Activated CD8-positive, alpha-beta T cell treated with anti-CD3 and anti-CD28 coated beads for 36 hours (primary cell): ENCODE data around the gene PLCB4. TPM values are rescaled to one million over a fixed set of nuclear protein-coding genes. Genes with fewer than 3 reads are reported as not detected.

Experiments
- ATAC-seq: fragments of 200-7000 bp; cut with Tn5 transposase; one replicate; pipeline ENCODE4 v1.10.0; 2021; ENCODE audit warnings: mild to moderate bottlenecking, moderate library complexity
- CTCF ChIA-PET: fragments of 350-600 bp; sonication (Branson Sonifier 250); formaldehyde crosslinking; loops from one replicate; lab custom pipeline; 2021; ENCODE audit warnings: antibody characterized with exemption; lab: Charles Lee
- POLR2A ChIA-PET: fragments of 350-600 bp; sonication (Branson Sonifier 250); formaldehyde crosslinking; loops from one replicate; lab custom pipeline; 2021; ENCODE audit warnings: antibody characterized with exemption; lab: Charles Lee
- DNase-seq: peaks from one replicate; pipeline ENCODE4 v3.0.0-alpha.2; 2020
- H3K27ac Mint-ChIP-seq: one replicate; pipeline ENCODE4 v1.8.0; 2021; ENCODE audit warnings: mild to moderate bottlenecking, mixed read lengths
- H3K27me3 Mint-ChIP-seq: one replicate; pipeline ENCODE4 v1.8.0; 2021; ENCODE audit warnings: mixed read lengths
- H3K36me3 Mint-ChIP-seq: one replicate; pipeline ENCODE4 v1.8.0; 2021; ENCODE audit warnings: low read depth, mixed read lengths
- H3K4me1 Mint-ChIP-seq: one replicate; pipeline ENCODE4 v1.8.0; 2021; ENCODE audit warnings: low read depth, mixed read lengths
- H3K4me3 Mint-ChIP-seq: one replicate; pipeline ENCODE4 v1.8.0; 2021; ENCODE audit warnings: mild to moderate bottlenecking, moderate library complexity, mixed read lengths
- H3K9me3 Mint-ChIP-seq: one replicate; pipeline ENCODE4 v1.8.0; 2021; ENCODE audit warnings: mixed read lengths
- intact Hi-C: fragments of 100-400 bp; cut with micrococcal nuclease; formaldehyde crosslinking; loops from one replicate; pipeline ENCODE4 v1.10.0; 2022
- total RNA-seq, 2 experiments: library from RNA; stranded (reverse); gene quantifications; one replicate each; pipeline ENCODE4 v1.2.3, GENCODE V29; 2021
- TF ChIP-seq, protein P1 (sequence below): fragments of 200-600 bp; IDR thresholded peaks from one replicate; pipeline ENCODE4 v1.8.0; 2022; ENCODE audit warnings: antibody characterized with exemption, mild to moderate bottlenecking

Gene PLCB4
- total RNA-seq, 2 experiments from 2014 or later, result not detected

DNA sequence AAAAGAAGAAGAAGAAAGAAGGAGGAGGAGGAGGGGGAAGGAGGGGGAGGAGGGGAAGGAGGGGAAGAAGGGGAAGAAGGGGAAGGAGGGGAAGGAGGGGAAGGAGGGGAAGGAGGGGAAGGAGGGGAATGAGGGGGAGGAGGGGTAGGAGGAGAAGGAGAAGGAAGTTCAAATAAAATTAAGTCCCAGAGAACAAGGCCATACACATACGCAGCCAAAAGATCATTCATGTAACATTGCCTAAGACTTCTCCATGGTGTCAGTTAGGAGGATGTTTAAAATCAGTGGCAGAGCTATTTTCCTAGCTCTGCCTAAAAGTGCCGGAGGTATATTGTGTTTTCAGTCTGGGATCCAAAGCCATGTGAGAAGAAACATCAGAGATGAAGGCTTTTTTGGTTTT lies 75.8 kb downstream of the PLCB4 start:
- H3K27ac Mint-ChIP-seq, result no peak overlapping the region
- H3K4me3 Mint-ChIP-seq, result no peak overlapping the region
- no peaks in the 10 kb centered on the region for H3K36me3 Mint-ChIP-seq
- H3K4me1 Mint-ChIP-seq, result no peaks in the 10 kb centered on the region
- POLR2A ChIA-PET, result no interaction called here
- H3K9me3 Mint-ChIP-seq, result no peaks in the 10 kb centered on the region
- intact Hi-C loops, result no loop called here
- ATAC-seq (no peak), DNase-seq (no peak)
- CTCF ChIA-PET, result no interaction called here
- no peaks in the 10 kb centered on the region for H3K27me3 Mint-ChIP-seq
- TF ChIP-seq, protein P1, sequence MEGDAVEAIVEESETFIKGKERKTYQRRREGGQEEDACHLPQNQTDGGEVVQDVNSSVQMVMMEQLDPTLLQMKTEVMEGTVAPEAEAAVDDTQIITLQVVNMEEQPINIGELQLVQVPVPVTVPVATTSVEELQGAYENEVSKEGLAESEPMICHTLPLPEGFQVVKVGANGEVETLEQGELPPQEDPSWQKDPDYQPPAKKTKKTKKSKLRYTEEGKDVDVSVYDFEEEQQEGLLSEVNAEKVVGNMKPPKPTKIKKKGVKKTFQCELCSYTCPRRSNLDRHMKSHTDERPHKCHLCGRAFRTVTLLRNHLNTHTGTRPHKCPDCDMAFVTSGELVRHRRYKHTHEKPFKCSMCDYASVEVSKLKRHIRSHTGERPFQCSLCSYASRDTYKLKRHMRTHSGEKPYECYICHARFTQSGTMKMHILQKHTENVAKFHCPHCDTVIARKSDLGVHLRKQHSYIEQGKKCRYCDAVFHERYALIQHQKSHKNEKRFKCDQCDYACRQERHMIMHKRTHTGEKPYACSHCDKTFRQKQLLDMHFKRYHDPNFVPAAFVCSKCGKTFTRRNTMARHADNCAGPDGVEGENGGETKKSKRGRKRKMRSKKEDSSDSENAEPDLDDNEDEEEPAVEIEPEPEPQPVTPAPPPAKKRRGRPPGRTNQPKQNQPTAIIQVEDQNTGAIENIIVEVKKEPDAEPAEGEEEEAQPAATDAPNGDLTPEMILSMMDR, result no peak

DNA sequence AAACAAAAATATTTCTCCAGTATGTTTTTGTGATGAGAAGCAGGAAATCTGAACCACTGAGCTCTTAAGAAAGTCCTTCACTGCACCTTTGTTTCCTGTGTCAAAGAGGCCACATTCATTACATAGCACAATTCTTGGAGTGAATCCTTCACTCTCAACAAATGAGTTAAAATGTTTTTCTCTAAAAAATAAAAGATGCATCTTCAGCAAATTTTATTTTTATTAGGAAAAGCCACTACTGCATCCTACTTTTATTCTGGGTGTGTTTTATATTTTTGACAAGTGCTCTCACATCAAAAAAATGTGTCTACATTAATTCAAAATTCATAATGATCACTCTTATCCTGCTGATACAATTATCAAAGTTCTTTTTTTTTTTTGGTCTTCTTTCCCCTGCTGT lies 76.3 kb downstream of the PLCB4 start:
- CTCF ChIA-PET, result no interaction called here
- TF ChIP-seq, protein P1, result no peak
- POLR2A ChIA-PET, result no interaction called here
- H3K27ac Mint-ChIP-seq, result no peak overlapping the region
- DNase-seq (no peak), ATAC-seq (no peak)
- H3K4me1 Mint-ChIP-seq, result no peaks in the 10 kb centered on the region
- intact Hi-C loops, result no loop called here
- no peak overlapping the region for H3K4me3 Mint-ChIP-seq
- no peaks in the 10 kb centered on the region for H3K9me3 Mint-ChIP-seq
- no peaks in the 10 kb centered on the region for H3K27me3 Mint-ChIP-seq
- no peaks in the 10 kb centered on the region for H3K36me3 Mint-ChIP-seq

DNA sequence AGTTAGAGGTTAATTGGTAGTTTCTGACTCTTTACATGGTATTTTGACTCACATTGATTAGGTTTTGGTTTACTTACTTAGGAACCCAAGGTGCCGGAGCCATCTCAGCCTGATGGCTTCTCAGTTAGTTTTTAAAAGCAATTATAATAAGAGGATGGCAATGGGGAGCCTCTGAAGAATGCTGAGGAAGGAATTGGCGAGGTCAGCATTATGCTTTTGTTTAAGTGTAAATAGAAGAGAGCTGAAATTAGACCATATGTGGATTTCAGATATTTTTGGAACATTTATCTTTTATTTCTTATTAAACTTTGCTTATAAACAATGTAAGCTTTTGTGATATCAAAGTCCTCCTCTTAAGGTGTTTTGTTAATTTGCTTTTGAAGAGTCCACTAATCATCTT lies 77.8 kb downstream of the PLCB4 start:
- Mint-ChIP-seq H3K36me3 (no peaks in the 10 kb centered on the region), H3K27ac (no peak overlapping the region), H3K4me1 (no peaks in the 10 kb centered on the region), H3K4me3 (no peak overlapping the region), H3K9me3 (peaks cover 2% of the 10 kb centered on the region), H3K27me3 (no peaks in the 10 kb centered on the region)
- intact Hi-C loops, result no loop called here
- ChIA-PET POLR2A (no interaction called here), CTCF (no interaction called here)
- no peak for DNase-seq
- TF ChIP-seq, protein P1, result no peak
- ATAC-seq, result no peak

DNA sequence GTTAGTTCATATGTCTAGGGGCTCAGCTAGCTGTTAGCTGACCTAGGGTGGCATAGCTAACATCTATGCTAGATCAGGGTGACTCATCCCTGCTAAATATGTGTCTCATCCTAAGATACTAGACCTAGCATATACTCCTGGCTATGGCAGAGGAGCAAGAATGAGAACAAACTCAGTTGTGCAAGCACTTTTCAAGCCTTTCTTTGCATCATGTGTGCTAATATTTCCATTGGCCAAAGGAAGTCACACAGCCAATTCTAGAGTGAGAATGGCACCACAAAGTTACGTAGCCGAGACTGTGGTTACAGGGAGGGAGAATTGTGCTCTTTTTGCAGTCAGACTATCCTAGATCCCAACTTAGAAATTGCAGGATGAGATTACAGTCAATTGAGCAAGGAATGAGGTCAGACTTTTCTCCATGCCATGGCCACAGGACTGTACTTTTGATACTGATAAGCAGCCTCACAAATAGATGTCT lies 78.7 kb downstream of the PLCB4 start:
- ChIA-PET POLR2A (no interaction called here), CTCF (no interaction called here)
- peaks cover 4% of the 10 kb centered on the region for H3K9me3 Mint-ChIP-seq
- no peaks in the 10 kb centered on the region for H3K4me1 Mint-ChIP-seq
- no peak overlapping the region for H3K4me3 Mint-ChIP-seq
- TF ChIP-seq, protein P1, result no peak
- DNase-seq, result no peak
- H3K27ac Mint-ChIP-seq, result no peak overlapping the region
- intact Hi-C loops, result no loop called here
- ATAC-seq, result no peak
- no peaks in the 10 kb centered on the region for H3K27me3 Mint-ChIP-seq
- no peaks in the 10 kb centered on the region for H3K36me3 Mint-ChIP-seq

DNA sequence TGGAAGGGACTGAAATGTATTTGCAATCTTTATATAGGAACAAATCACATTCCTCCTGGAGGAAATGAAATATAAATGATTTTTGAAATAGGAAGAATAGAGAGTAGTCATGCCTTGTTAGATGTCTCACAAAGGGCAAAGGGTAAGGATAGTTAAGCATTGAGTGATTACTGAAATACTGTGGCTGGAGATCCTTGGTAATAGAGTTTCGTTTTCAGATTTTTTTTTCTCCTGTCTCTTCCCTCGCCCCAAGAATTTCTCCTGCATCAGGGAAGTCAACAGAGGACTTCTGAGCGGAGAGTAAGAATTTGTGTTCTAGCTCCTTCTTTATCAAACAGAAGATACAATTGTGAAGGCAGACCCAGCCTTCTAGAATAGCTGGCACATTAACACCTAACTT lies 79.4 kb downstream of the PLCB4 start:
- POLR2A ChIA-PET, result no interaction called here
- H3K36me3 Mint-ChIP-seq, result no peaks in the 10 kb centered on the region
- H3K9me3 Mint-ChIP-seq, result peaks cover 5% of the 10 kb centered on the region
- H3K4me3 Mint-ChIP-seq, result no peak overlapping the region
- no peaks in the 10 kb centered on the region for H3K4me1 Mint-ChIP-seq
- H3K27ac Mint-ChIP-seq, result no peak overlapping the region
- TF ChIP-seq, protein P1, result no peak
- intact Hi-C loops, result no loop called here
- CTCF ChIA-PET, result no interaction called here
- ATAC-seq, result no peak
- no peak for DNase-seq
- H3K27me3 Mint-ChIP-seq, result no peaks in the 10 kb centered on the region
